ENCODE data around the gene RIPPLY3.

RIPPLY3 gene

DNA sequence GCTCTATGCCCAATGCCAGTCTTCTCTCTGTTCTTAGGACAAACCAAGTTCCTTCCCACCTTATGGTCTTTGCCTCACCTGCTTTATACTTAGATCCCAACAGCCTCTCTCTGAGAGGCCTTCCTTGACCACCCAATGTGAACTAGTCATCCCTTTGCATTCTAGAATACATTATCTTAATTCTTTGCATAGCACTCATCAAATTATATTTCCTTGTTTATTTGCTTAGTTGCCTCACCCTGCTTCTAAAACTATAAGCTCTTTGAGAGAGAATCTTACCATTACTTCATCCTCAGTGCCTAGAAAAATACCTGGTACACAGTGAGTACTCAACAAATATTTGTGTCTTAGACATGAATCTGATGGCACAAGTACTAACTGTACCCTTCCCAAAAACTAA lies 58.3 kb downstream of the RIPPLY3 start:
- DNase-seq, result no peak

DNA sequence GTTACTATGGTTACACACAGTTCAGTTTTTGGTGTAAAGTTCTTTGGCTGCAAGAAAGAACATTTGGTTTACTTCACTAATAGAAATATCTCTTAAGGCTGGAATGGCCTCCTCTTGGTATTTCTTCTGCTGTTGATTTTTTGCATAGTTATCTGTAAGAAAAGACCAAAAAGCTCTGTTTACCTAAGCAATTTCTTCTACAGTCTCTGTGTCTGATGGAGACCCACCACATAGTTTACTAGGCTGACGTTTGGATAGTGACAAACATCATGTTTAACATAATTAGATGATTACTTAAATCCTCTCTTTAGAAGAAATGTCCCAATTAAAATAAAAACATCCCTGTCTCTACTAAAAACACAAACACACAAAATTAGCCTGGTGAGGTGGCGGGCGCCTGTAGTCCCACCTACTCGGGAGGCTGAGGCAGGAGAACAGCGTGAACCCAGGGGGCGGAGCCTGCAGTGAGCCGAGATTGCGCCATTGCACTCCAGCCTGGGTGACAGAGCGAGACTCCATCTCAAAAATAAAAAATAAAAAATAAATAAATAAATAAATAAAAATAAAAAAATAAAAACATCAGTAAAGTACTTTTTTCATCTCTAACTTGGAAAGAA lies 59.2 kb downstream of the RIPPLY3 start:
- DNase-seq, result no peak
